CD4-positive, alpha-beta T cell treated with Interleukin-17A for 4 hours (primary cell): ENCODE results near the gene MAP1LC3B.

ENCODE experiments used
- DNase-seq: peaks from one replicate; pipeline ENCODE4 v3.0.0-alpha.2; 2020; ENCODE audit warnings: mixed read lengths

Gene MAP1LC3B

GRCh38 chr16:87411375-87412271 lies 19.5 kb downstream of the MAP1LC3B start:
- DNase-seq, result no peak

- DNase-seq, result no peak
These were observed 20.3 kb downstream of the MAP1LC3B start for GRCh38 chr16:87412371-87412995.

DNA sequence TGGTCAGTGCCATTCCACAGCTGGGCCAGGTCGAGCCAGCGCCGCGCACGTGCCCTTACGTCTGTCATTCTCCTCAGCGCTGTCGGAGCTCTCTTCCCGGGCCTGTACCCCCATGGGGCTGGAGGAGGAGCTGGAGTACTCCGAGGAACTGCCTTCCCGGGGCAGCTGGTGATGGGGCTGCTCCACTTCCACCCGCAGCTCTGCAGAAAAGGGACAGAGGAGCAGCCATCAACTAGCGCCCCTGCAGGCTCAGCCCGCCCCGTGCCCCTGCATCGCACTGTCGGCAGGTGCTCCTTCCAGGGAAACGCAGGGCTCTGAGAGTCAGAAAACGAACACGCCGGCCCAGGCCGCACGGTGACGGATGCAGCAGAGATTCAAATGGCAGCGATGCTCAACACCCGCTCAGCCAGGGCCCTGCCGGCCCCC lies 20.9 kb downstream of the MAP1LC3B start:
- DNase-seq, result no peak

- DNase-seq, result no peak
These were observed 22.1 kb downstream of the MAP1LC3B start for GRCh38 chr16:87414251-87414680.

DNA sequence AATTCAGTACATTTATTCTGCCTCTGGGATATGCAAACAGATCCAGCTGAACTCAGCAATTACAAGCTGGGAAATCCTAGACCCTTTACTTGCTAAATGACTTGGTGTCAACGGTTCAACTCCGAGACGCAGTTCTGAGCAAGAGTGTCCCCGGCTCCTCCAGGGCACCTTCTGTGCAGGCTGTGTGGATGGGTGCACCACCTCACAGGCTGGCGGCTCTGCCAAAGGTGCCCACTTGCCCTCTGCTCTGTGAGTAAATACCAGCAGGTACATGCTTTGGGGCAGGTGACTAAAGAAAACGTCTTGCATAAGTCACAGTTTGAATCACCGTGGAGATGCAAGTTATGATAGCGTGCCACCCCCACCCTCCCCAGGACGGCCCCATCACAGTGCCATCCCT lies 23.3 kb downstream of the MAP1LC3B start:
- no peak for DNase-seq

- peak; percentile 55 for DNase-seq
These were observed 24.8 kb downstream of the MAP1LC3B start for GRCh38 chr16:87416826-87417527.

DNA sequence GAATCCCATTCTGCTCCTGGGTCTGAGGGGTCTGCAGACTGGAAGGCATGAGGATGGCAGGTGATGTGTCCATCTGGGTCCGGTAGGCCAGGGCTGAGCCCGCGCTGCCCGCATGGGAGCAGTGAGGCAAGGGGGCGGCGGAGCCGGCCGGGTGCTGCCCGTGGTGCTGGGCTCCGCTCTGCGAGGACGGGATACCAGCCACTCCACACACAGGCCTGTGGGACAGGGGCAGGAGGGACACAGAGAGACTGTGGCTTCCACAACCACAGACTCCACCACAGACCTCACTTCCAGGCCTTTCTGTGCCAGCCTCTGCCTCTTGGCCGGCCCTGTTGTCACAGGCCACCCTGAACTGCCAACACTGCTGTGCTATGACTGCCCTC lies 25.4 kb downstream of the MAP1LC3B start:
- no peak for DNase-seq

DNA sequence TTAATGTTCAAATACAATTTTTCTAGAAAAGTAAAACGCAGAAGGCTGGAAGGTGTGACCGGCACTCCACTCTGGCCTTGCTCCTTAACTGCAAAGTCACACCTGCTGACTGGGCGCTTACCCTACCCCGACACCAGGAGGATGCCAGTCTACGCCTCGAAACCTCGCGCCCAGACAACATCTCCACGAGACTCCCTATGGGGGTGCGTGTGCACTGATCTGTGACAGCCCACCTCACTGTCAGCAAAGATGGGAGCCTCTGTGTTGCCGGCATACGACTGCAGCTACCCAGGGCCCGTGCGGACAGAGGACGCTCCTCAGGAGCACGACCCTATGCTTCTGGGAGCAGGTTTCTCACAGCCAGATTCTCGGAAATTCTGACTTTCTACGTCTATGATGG lies 26.1 kb downstream of the MAP1LC3B start:
- DNase-seq, result no peak

DNA sequence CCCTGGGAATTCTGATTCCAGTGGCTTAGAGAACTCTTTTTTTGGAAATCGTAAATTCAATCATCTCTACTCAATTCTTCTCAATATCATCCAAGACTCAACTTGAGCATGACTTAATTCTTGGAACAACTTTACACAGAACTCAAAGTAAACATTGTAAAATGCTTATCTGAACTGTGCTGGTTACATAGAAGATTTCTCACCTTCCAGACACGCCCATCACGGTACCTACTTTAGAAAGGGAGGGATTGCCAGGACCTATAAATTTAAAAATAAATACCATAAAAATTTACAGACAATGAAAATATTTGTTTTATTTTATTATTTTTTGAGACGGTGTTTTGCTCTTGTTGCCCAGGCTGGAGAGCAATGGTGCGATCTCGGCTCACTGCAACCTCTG lies 26.5 kb downstream of the MAP1LC3B start:
- no peak for DNase-seq

- DNase-seq, result no peak
These were observed 28.2 kb downstream of the MAP1LC3B start for GRCh38 chr16:87420026-87421002.

- DNase-seq, result no peak
These were observed 29.1 kb downstream of the MAP1LC3B start for GRCh38 chr16:87421003-87421912.

DNA sequence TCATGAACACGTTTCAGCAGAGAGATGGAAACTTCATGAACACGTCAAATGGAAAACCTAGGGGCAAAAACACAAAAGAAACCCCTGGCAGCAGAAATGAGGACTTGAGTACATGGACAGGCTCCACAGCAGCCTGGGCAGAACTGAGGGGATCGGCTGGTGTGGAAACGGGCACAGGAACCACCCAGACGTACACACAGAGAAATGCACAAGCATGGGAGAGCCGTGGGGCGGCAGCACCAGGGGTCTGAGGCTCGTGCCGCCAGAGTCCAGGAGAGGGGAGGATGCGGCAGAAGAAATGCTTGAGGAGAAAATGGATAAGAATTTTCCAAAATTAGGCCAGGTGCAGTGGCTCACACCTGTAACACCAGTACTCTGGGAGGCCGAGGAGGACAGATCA lies 30.0 kb downstream of the MAP1LC3B start:
- no peak for DNase-seq

GRCh38 chr16:87423429-87423828 lies 31.3 kb downstream of the MAP1LC3B start:
- no peak for DNase-seq

DNA sequence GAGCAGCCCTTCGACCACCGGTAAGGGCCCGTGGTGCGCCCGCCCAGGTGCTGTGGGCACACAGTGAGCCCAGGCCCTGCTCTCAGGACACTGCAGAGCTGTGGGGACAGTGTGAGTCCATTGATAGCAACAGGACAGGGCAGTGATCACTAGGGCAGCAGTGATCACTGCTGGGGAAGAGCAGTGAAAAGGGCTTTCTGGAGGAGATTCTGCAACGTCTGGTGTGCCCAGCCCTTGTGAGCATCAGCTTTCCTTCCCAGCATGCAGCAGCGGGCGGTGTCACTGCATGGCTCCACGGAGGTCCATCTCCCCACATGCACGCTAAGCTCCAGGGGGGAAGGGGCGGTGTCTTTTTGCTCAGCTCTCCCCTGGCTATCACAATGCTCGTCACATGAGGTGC lies 32.1 kb downstream of the MAP1LC3B start:
- DNase-seq, result no peak

GRCh38 chr16:87425941-87426340 lies 33.8 kb downstream of the MAP1LC3B start:
- no peak for DNase-seq

DNA sequence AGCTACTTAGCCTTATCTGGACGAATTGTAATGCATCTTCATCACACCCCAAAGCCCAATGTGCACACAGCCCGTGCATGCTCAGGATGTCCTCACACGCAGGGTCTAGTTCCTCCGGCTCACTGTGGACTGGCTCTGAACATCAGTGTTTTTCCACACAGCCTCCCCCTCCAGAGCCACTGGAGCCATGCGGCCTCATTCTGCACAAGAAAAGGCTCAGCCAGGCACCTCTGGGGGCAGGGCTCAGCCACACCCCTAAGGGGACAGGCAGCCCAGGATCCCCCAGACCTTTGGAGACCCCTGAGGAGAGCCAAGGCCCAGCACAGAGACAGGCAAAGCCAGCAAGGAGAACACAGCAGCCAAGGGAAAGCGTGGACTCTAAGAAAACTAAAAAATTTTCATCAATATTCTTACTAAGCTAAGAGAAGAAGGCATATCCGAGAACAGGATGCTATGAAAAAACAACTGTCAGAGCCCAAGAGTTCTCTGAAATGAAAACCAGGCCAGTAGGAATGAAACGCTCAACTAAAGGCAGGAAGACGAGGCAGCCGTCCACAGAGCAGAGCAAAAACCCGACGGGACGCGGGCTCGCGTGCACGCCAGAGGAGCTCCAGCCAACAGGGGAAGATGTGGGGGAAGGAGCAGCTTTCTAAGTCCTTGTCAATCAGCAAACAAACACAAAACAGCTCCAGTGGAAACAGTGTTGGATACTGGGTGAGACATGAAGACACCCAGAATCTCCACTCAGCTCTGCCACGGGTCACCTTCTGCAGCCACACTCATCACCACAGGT lies 34.5 kb downstream of the MAP1LC3B start:
- DNase-seq, result no peak

DNA sequence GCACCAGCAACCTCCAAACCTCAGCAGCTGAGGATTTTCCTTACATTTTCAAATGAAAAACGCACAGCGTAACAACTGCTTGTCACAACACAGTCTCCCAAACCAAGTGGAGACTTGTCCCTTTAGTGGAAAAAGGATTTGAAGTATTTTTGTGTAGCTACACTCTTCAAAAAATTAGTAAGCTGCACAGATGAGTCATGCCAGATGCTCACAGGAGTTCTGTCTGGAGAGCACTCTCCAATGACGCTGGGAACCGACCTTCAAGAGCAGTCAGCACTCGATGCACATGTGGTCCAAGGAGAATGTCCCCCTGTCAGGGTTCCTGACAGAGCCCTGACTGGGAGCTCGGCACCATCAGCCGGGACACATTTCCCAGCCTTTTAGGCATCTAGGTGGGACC lies 39.8 kb downstream of the MAP1LC3B start:
- no peak for DNase-seq

DNA sequence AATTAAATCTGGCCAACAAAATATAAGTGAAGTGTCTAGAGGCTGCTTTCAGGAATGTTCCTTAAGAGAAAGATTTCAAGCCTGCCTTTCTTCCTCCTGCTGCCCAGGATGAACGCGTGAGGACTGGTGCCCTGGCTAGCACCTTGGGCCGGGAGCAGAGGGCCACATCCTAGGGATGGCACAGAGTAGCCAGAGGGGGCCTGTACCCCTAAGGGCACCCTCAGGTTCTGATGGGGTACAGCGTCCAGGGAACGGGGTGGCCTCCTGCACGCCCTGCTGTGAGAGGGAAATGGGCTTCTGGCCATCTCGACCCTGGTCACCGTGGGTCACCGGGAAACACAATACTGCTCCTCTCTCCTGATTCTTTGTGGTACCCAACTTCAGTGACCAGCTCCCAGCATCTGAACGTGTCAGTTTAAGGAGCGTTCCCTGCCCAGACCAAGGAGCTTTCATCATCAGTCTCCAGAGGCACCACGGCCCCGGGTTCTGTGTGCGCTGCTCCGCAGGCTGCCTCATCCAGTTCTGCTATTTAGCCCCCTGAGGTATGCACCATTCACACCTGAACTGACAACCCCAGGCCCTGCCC lies 40.3 kb downstream of the MAP1LC3B start:
- no peak for DNase-seq

DNA sequence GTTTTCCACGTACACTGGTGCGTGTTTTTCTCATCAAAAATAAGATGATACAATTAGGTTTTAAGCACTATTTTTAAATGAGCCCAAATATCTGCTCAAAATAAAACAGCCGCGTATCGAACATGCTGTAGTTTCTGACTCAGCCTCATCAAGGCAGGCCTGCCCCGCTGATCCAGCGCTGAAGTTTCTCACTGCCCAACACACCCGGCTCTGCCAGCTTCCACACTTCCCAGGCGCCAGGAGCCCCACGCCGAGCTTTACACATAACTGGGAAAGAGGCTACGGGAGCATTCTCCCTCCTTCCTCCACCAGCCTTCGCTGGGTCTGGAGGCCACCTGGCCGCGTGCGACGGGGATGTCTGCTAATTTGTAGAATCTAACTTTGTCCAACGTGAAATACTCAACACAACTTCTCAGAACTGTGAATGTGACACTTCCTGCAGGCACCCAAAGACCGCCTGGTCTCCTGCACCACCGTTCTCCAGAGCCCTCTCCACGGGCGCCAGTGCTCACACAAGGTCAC lies 42.1 kb downstream of the MAP1LC3B start:
- no peak for DNase-seq
